GM19239 (cell line): Measurements from ENCODE around the gene NDUFB11.

Experiments used
- DNase-seq: peaks from one replicate; pipeline ENCODE4 v3.0.0; 2011; ENCODE audit warnings: low spot score; ENCODE audit not compliant: insufficient read length
- FAIRE-seq: peaks from 2 replicates; lab custom pipeline; 2011; peaks lifted over from hg19 to GRCh38; lab: Jason Lieb, UNC

The NDUFB11 gene

DNA sequence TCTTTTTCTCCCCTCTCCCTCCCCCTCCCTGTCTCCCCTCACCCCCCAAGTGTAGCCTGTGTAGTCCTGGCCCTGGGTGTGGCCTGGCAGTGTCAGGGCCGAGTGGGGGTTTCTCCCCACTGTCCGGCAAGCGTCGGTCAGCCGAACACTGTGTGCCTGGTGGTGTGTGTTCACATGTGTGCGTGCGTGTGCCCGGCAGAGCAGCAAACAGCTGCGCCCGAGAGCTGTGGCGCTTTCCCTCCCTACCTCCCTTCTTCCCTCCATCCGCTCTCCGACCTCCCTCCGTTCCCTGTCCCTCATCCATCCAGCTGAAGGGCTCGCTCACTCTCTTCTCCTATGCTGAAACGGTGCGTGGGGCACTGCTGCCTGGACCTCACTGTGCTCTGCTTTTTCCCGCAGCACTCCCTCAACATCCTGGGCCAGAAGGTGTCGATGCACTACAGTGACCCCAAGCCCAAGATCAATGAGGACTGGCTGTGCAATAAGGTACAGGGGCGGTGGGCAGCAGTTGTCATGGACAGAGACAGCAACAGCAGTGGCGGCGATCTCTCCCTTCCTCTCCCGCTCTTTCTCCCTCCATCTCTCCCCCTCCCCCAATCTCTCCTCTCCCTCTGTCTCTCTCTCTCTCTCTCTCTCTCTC lies 31.7 kb upstream of the NDUFB11 start:
- FAIRE-seq (no peak), DNase-seq (no peak)

GRCh38 chrX:47175588-47175980 lies 31.1 kb upstream of the NDUFB11 start:
- no peak for DNase-seq
- no peak for FAIRE-seq

- DNase-seq: no peak
- FAIRE-seq: no peak
Observed at GRCh38 chrX:47174846-47175587, 30.5 kb upstream of the NDUFB11 start.

GRCh38 chrX:47174376-47174775 lies 29.9 kb upstream of the NDUFB11 start:
- no peak for DNase-seq
- no peak for FAIRE-seq

DNA sequence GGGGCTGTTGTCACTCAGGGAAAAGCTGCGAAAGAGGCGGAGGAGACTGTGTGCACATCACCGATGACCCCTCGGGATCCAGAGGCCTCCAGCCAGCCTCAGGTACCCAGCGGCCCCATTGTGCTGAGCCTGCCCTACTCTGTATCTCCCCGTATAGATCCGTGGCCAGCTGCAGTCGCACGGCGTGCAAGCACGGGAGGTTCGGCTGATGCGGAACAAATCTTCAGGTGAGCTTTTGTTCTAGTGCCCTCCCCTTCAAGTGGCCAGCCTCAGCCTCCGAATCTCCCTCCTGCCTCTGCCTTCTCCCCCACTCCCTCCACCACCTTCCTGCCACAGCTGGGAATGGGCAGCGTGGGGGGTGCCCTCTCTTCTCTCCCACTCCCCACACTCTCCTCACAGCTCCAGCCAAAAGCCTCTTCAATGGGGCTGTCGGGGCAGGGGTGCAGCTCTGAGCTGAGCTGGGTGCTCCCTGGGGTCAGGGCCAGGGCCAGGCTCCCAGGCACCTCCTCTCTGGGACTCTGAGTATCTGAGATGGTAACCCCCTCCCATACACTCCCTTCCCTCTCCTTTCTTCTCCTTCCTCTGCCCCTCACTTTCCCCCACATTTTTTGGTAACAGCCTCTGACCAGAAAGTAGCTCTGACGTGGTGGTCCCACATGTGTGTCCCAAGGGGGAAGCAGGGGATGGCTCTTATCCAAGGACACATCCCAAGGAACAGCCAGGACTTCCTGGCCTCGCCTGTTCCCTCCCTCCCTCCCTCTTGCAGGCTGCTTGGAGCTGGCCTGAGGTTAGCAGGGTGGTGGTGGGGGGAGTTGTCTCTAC lies 28.7 kb upstream of the NDUFB11 start:
- DNase-seq (no peak), FAIRE-seq (no peak)

- FAIRE-seq: no peak
- DNase-seq: no peak
Observed at GRCh38 chrX:47172549-47172948, 28.0 kb upstream of the NDUFB11 start.

DNA sequence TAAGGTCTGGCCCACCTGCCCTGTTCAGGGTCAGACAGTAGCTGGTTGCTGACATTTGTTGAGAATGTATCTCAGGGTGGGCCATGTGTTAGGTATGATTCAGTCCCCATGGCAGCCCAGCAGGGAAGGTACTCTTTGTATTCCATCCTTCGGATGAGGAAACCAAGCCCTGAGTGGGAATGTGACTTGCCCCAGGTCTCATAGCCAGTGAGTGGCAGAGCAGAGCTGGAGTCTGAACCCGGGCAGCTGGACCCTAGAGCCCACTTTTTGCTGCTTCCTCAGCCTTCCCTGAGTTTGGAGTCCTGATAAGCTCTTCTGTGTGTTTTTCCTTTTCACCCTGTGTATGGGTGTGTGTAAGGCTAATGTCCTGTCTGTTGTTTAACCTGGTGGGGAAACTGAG lies 27.5 kb upstream of the NDUFB11 start:
- no peak for FAIRE-seq
- no peak for DNase-seq

DNA sequence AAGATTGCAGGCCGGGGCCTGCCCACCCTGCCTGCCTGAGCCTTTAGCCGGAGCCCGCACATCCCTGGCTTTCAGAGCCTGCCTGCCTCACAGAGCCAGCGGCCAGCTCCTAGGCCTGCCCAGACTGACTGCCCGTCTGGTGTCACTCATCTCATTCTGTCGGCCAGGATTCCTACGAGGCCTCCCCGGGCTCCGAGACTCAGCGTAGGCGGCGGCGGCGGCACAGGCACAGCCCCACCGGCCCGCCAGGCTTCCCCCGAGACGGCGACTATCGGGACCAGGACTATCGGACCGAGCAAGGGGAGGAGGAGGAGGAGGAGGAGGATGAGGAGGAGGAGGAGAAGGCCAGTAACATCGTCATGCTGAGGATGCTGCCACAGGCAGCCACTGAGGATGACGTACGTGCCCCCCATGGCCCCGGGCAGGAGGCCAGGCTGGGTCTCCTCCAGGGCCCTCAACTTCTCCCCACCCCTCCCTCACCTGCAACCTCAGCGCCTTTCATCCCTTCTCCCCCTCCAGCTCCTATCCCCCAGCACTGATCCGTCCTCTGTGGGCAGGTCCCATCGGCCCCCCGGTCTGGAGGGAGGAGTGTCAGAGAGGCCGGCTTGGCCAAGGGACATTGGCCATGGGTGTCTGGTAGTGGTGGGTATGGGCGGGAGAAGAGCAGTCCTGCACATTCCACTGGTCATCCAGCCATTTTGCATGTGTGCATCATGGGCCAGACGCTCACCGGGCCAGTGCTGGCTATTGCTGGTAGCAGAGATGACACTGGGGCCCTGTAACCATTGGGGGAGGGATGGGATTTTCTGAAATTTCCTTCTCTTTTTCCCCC lies 26.6 kb upstream of the NDUFB11 start:
- no peak for DNase-seq
- FAIRE-seq: no peak

DNA sequence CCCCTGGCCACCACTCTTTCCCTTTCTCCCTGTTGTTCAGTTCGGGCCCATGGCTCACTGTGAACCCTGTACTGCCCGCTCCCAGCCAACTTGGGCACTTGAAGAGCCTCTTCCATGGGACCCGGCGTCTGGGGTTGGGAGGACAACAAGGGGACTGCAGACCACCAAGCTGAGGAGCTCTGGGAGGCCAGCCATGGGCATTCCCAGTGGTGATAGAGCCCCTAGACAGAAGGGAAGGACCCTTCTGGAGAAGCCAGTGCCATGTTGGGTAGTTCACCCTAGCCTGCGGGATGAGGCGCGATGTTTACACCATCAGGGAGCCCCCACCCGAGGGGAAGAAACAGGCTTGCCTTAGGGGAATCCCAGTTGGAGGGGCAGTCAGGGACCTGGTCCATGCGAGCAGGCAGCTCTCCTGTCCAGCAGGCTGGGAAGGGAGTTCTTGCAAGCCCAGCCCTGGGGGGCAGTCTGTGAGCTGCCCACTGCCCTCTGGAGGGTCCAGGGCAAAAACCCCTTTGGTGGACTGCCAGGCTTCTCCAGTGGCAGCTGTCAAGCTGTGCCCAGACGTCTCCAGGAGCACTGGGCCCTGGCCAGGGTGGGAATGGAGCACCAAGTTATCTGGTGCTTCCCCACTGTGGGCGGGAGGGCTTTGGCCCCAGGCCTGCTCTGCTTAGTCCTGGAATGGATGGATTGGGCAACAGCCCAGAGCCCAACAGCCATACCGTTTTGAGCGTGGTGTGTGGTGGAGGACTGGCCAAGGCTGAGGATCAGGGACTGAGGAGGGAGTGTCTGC lies 25.4 kb upstream of the NDUFB11 start:
- DNase-seq (no peak), FAIRE-seq (no peak)

- no peak for FAIRE-seq
- no peak for DNase-seq
Observed at GRCh38 chrX:47169273-47169672, 24.8 kb upstream of the NDUFB11 start.

DNA sequence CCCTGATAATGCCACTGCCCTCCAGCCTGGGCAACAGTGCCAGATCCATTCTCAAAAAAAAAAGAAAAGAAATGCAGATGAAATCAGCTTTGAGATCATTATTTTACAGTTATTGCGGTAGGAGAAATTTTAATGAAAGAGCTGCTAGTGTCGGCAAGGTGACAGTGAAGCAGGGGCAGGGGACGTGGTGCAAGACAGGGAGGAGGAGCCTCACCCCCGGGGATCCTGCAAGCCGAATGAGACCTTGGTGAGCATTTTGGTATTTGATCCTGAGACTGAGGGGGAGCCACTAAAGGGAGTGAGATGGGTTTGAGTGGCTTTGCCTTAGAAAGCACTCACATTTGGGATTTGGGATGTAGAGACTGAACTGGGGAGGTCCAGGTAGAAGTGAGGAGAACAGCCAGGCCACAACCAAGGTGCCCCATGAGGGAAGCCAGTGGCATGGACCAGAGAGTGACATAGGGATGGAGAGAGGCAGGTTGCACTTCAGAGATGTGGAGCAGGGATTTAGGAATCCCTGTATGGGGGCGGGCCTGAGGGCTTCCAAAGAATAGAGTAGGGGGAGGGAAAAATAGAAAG lies 24.1 kb upstream of the NDUFB11 start:
- FAIRE-seq (no peak), DNase-seq (no peak)

DNA sequence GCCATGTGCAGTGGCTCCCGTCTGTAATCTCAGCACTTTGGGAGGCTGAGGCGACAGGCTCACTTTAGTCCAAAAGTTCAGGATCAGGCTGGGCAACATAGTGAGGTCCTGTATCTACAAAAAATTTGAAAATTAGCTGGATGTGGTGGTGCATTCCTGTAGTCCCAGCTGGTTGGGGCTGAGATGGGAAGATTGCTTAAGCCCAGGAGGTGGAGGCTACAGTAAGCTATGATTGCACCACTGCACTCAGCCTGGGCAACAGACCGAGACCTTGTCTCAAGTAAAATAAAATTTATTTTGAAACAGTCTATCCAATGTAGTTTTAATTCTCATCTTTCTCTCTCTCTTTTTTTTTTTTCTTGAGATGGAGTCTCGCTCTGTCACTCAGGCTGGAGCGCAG lies 21.6 kb upstream of the NDUFB11 start:
- DNase-seq (no peak), FAIRE-seq (no peak)

DNA sequence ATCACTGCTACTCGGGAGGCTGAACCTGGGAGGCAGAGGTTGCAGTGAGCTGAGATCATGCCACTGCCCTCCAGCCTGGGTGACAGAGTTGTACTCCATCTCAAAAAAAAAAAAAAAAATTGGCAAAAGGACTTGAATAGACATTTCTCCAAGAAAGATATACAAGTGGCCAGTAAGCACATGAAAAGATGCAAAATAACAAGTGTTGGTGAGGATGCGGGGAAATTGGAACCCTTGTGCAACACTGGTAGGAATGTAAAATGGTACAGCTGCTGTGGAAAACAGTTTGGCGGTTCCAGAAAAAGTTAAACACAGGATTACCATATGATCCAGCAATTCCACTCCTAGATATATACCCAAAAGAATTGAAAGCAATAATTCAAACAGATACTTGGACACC lies 19.9 kb upstream of the NDUFB11 start:
- DNase-seq (no peak), FAIRE-seq (no peak)

- no peak for DNase-seq
- no peak for FAIRE-seq
Observed at GRCh38 chrX:47162927-47163583, 18.6 kb upstream of the NDUFB11 start.

GRCh38 chrX:47160781-47161180 lies 16.3 kb upstream of the NDUFB11 start:
- DNase-seq (no peak), FAIRE-seq (no peak)

DNA sequence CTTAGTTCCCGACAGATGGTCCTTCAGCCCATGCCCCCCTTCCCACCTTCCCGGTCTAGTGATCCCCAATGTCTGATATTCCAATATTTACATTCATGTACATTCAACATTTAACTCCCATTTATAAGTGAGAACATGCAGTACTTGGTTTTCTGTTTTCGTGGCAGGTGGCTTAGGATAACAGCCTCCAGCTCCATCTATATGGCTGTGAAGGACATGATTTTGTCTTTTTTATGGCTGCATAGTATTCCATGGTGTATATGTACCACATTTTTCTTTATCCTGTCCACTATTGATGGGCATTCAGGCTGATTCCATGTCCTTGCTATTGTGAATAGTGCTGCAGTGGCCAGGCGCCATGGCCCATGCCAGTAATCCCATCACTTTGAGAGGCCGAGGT lies 14.3 kb upstream of the NDUFB11 start:
- DNase-seq (no peak), FAIRE-seq (no peak)

DNA sequence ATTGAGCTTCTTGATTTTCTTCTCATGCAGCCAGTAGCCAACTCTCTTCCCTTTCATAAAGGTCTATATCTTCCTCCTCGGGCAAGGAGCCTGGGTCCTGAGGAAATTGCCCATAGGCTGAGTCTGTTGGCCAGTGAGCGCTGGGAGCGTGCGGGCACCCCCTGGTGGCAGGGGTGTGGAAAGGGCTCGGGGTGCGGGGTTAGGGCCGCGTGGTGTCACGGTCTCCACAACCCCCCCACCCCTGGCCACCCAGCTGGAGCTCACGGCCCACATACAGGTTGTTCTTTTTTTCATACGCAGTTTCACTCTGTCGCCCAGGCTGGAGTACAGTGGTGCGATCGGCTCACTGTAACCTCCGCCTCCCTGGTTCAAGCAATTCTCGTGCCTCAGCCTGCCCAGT lies 13.6 kb upstream of the NDUFB11 start:
- FAIRE-seq (no peak), DNase-seq (no peak)

GRCh38 chrX:47156611-47157520 lies 12.4 kb upstream of the NDUFB11 start:
- FAIRE-seq: no peak
- no peak for DNase-seq
